Neuron (in vitro differentiated cells): Measurements from ENCODE around the gene IQCE.

Experiments used
- H2AFZ ChIP-seq: one replicate; pipeline ENCODE4 v1.6.1; 2013; ENCODE audit warnings: low read depth, mild to moderate bottlenecking, inconsistent platforms, low read length, moderate library complexity
- H3K27me3 ChIP-seq: one replicate; pipeline ENCODE4 v1.6.1; 2013; ENCODE audit warnings: low read length; ENCODE audit not compliant: insufficient read depth
- H3K36me3 ChIP-seq: one replicate; pipeline ENCODE4 v1.6.1; 2013; ENCODE audit warnings: low read length; ENCODE audit not compliant: insufficient read depth
- H3K4me1 ChIP-seq: one replicate; pipeline ENCODE4 v1.6.1; 2013; ENCODE audit warnings: low read length; ENCODE audit not compliant: insufficient read depth
- H3K4me3 ChIP-seq: 2 replicates; pipeline ENCODE4 v1.5.1; 2013; ENCODE audit warnings: mild to moderate bottlenecking, low read length, moderate library complexity
- H3K9me3 ChIP-seq: one replicate; pipeline ENCODE4 v1.6.1; 2013; ENCODE audit warnings: low read length

IQCE gene

DNA sequence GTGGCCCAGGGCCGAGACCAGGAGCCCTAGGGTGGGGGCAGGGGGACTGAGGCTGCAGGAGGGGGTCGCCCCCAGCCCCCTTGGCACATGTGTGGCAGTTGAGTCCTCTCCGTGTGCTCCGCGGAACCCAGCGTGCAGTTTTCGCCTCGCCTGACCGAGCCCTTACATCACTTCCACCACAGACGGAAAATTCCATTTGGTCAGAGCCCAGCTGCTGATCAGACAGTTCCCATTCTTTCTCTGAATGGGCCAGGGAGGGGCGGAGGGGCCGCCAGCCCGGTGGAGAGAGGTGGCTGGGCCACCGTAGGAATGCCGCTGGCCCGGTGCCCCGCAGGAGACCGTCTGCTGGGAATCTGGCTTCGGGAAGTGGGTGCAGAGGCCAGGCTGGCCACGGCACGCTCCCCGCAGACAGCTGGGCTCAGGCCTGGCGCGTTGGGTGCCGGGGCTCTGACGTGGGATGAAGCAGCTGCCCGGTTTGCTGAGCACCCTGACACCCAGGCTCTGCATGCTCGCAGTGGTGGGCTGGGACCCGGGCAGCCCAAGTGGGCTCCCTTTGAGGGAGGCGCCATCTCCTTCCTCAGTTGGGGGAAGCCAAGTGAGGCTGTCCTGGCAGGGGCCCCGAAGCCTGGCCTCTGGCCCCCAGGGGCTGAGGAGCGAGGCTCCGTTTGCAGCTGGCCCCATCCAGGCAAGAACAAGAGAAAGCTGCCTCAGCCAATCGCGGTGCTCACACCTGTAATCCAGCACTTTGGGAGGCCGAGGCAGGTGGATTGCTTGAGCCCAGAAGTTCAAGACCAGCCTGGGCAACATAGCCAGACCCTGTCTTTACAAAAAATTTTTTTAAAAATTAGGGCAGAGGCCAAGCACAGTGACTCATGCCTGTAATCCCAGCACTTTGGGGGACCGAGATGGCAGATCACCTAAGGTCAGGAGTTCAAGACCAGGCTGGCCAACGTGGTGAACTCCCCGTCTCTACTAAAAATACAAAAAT, 82.9 kb downstream of the IQCE start:
- no peak overlapping the region for H3K4me3 ChIP-seq
- H3K27me3 ChIP-seq: no peaks in the 10 kb centered on the region
- H2AFZ ChIP-seq: no peak overlapping the region
- no peaks in the 10 kb centered on the region for H3K9me3 ChIP-seq
- H3K4me1 ChIP-seq: peaks cover 46% of the 10 kb centered on the region
- H3K36me3 ChIP-seq: no peaks in the 10 kb centered on the region

DNA sequence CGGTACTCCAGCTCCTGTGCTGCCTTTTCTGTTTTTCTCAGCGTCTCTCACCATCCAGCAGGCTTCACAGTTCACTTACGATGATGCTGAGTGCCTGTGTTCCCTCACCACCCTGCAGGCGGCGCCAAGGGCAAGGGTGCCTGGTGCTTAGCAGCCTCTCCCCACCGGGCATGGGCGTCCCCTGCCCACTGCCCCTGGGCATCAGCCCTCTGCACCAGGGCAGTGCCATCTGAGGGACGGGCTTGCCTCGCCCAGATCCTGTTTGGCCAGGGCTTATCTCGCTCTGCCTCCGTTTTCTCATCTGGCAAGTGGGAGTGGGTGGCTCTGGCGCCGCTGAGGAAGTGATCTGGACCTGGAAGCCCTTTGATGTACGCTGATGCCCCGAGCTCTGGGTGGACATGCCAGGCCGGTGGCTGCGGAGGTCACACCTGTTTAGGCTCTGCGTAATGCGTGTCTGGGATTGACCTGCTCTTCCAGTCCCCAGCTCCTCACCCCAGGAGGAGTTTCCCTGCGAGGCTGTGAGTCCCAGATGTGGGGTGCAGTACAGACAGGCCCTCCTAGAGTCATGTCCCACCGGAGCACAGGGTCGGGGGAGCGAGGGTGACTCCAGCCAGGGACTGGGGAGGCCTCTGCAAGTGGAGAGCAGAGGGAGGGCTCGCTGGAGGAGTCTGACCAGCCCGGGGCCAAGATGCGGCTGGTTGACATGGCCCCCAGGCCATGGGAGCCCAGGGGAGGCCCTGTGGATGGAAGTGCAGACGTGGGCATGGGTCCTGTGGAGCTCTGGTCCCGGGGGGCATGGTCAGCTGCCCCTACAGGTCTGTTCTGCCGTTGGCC, 84.8 kb downstream of the IQCE start:
- Histone ChIP-seq H3K27me3 (no peaks in the 10 kb centered on the region), H2AFZ (no peak overlapping the region), H3K36me3 (peaks cover 16% of the 10 kb centered on the region), H3K4me1 (peaks cover 46% of the 10 kb centered on the region), H3K4me3 (no peak overlapping the region), H3K9me3 (no peaks in the 10 kb centered on the region)

DNA sequence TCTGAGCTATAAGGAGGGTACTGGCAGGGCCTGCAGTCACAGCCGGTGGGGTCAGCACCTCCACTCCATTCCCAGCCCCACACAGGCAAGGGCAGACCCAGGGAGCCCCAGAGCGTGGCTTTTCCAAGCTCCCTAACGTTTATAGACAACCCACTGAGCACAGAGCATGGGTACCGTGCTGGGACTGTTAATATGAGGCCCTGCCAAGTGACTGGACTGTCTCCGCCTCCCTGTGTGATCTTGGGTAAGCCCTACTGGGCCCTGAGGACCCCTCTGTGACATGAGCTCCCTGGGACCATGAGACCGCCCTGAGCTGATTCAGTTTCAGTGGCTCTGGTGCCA, 85.4 kb downstream of the IQCE start:
- Histone ChIP-seq H3K27me3 (no peaks in the 10 kb centered on the region), H3K9me3 (no peaks in the 10 kb centered on the region), H3K4me1 (peaks cover 46% of the 10 kb centered on the region), H2AFZ (no peak overlapping the region), H3K36me3 (peaks cover 19% of the 10 kb centered on the region), H3K4me3 (no peak overlapping the region)

DNA sequence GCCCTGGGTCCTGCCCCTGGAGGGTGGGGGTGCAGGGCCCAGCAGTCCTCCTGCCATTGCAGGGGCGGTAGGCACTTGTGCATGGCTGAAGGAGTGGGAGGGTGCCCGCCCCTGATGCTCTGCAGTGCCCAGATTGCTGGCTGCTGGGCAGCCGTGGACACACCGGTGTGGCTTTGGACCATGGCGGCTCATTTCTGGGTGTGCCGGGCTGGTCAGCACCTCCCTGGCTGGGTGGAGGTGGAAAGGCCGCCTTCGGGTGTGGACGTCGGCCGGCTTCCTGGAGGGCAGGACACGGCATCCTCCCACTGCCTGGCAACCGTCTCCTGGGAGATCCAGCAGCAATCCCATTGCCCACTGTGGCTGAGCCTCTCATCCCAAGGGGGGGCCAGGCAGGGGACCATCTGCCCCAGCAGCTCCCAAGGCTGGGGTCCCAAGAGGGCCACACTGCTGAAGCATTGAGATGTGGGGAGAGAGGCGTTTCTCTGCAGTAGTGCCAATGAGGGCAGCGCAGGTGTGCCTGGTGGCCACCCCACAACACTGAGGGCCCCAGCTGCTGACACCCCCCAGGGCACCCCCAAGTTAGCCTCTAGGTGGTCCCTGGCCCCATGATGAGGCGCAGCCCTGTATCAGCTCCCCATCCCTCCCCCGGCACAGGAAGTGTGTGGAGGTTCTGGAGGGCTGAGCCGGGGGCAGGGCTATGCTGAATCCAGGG, 85.9 kb downstream of the IQCE start:
- H3K4me3 ChIP-seq: no peak overlapping the region
- H3K4me1 ChIP-seq: peaks cover 46% of the 10 kb centered on the region
- no peaks in the 10 kb centered on the region for H3K27me3 ChIP-seq
- no peak overlapping the region for H2AFZ ChIP-seq
- H3K9me3 ChIP-seq: no peaks in the 10 kb centered on the region
- H3K36me3 ChIP-seq: peaks cover 25% of the 10 kb centered on the region

DNA sequence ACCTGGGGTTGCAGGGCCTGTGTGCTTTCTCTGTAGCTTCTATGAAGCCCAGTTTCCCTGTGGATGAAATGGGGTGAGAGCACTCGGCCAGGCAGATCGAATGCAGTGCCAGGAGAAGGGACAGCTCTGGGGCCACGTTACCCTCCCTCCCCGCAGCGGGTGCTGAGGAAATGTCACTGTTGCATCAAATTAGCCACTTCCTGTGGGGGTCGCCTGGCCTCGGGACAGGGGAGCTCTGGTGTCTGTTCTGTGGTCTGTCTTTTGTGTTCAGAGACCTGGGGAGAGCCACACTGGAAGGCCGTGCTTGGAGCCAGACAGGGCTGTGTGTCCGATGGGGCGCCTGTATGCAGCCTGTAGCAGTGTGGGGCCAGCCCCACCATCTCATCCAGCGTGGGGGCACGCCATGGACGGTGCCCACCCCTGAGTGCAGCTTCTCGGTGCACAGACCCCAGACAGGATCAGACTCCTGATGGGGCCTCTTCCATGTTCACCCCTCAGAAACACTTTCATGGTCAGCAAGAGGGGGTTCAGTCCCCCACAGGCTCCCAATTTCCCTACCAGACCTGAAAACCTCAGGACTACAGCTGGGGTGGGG, 86.6 kb downstream of the IQCE start:
- Histone ChIP-seq H3K4me1 (peaks cover 43% of the 10 kb centered on the region), H3K36me3 (peaks cover 28% of the 10 kb centered on the region)

DNA sequence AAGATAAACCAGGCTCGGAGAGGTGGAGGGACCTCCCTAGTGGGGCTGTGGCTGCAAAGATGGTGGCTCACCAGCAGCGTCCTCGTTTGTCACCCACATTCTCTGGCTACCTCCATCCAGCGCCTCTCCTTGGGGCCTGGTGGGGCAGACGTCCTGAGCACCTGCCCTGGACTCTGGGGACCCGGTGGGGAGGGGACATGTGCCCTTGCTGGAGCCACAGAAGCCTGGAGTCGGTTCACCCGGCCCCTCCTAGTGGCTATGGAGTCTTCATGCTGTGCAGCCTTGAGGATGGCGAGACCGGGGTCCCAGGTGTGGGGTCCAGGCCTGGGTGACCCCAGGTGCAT, 87.5 kb downstream of the IQCE start:
- Histone ChIP-seq H3K36me3 (peaks cover 32% of the 10 kb centered on the region), H2AFZ (no peak overlapping the region), H3K4me3 (no peak overlapping the region), H3K9me3 (no peaks in the 10 kb centered on the region), H3K4me1 (peaks cover 34% of the 10 kb centered on the region), H3K27me3 (no peaks in the 10 kb centered on the region)

More for the DNA sequence above, 86.6 kb downstream of the IQCE start:
- Histone ChIP-seq H2AFZ (no peak overlapping the region), H3K27me3 (no peaks in the 10 kb centered on the region), H3K4me3 (no peak overlapping the region), H3K9me3 (no peaks in the 10 kb centered on the region)

DNA sequence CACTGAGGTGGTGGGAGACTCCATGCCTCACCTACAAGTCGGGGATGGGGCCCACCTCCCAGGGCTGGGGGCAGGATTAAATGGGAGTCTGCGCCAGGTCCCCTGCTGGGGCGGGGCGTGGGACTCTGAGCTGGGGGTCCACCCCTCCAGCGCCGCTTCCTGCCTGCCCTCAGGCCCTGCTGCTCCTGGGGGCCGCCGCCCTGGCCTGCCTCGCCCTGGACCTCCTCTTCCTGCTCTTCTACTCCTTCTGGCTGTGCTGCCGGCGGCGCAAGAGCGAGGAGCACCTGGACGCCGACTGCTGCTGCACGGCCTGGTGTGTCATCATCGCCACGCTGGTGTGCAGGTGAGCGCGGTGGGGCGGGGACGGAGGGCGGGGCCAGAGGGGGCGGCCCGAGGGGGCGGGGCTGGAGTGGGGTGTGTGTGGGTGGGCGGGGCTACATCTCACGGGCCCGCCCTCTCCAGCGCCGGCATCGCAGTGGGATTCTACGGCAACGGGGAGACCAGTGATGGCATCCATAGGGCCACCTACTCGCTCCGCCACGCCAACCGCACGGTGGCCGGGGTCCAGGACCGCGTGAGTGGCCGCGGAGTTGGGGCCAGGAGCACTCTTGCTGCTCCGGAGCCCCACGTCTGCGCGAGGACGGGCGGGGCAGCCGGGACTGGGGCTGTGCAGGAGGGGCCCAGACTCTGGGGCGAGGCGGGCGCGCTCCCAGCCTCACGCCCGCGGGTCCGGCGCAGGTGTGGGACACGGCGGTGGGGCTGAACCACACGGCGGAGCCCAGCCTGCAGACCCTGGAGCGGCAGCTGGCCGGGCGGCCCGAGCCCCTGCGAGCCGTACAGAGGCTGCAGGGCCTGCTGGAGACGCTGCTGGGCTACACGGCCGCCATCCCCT, 88.1 kb downstream of the IQCE start:
- Histone ChIP-seq H3K4me1 (peaks cover 28% of the 10 kb centered on the region), H3K27me3 (no peaks in the 10 kb centered on the region), H3K4me3 (no peak overlapping the region)

DNA sequence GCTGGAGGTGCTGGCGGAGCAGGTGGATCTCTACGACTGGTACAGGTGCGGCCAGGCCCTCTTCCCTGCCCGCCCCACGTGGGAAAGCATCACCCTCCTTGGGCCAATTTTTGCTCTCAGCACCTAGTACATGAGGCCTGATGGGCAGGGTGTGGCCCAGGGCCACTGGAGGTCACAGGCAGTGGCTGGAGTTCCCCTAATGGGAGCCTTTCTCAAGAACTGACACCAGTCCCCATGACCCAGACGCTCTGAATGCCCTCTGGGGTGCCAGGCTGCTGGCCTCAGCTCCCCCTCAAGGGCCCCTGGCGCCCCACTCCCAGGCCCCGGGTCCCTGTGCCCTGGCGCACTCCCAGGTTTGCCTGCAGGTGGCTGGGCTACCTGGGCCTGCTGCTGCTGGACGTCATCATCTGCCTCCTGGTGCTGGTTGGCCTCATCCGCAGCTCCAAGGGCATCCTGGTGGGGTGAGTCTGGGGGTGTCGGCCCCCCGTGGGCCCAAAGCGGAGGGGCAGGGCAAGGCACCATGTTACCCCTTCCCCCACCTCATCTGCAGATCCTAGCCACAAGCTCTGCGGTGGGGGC, 88.9 kb downstream of the IQCE start:
- Histone ChIP-seq H3K36me3 (peaks cover 43% of the 10 kb centered on the region), H3K4me3 (no peak overlapping the region), H3K27me3 (no peaks in the 10 kb centered on the region), H3K9me3 (no peaks in the 10 kb centered on the region), H3K4me1 (peaks cover 26% of the 10 kb centered on the region), H2AFZ (no peak overlapping the region)

More for the DNA sequence above, 88.1 kb downstream of the IQCE start:
- Histone ChIP-seq H3K36me3 (peaks cover 35% of the 10 kb centered on the region), H3K9me3 (no peaks in the 10 kb centered on the region), H2AFZ (no peak overlapping the region)

DNA sequence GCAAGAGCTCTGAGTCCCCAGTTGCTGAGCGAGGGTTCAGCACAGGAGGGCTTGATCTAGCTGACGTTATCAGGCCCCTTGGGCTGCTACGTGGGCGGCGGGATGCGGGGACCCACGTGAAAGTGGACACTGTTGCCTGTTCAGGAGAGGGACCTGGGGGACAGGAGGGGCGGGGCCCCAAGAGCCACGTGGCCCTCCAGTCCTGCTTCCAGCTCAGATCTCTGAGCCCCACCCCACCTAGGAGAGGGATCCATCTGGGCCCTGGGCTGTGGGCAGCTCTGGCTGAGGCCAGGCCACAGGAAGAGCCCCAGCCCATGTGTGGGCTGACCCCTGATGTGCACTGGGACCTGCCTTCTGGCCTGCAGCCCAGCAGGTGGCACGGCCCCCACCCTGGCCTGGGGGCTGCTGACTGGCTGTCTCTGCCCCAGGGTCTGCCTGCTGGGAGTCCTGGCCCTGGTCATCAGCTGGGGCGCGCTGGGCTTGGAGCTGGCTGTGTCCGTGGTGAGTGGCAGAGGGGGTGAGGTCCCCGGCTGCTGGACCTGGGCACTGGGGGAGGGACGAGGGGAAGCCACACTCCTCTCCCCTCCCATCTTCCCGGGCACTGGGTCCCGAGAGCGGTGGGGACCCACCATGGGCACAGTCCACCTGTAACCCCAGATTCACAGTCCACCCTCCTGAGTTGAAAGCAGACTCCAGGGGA, 90.5 kb downstream of the IQCE start:
- no peaks in the 10 kb centered on the region for H3K27me3 ChIP-seq
- H3K36me3 ChIP-seq: peaks cover 47% of the 10 kb centered on the region
- H3K4me3 ChIP-seq: no peak overlapping the region
- H3K4me1 ChIP-seq: peaks cover 15% of the 10 kb centered on the region
- no peak overlapping the region for H2AFZ ChIP-seq
- H3K9me3 ChIP-seq: no peaks in the 10 kb centered on the region

DNA sequence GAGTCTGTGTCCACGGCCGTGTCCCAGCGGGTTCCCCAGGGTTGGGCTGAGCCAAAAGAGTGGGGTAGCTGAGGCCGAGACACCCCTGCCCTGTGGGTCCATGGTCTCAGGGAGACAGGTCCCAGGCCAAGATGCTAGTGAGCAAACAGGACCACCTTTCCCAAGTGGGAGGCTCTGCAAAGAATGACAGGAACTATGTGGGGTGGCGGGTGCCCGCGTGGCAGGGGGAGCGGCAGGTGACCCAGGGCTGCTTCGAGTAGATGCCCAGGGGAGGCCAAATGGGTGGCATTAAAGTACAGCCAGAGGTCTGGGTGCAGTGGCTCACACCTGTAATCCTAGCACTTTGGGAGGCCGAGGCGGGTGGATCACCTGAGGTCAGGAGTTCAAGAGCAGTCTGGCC, 91.2 kb downstream of the IQCE start:
- Histone ChIP-seq H3K9me3 (no peaks in the 10 kb centered on the region), H2AFZ (no peak overlapping the region), H3K4me1 (peaks cover 8% of the 10 kb centered on the region), H3K36me3 (peaks cover 47% of the 10 kb centered on the region), H3K4me3 (no peak overlapping the region), H3K27me3 (no peaks in the 10 kb centered on the region)

DNA sequence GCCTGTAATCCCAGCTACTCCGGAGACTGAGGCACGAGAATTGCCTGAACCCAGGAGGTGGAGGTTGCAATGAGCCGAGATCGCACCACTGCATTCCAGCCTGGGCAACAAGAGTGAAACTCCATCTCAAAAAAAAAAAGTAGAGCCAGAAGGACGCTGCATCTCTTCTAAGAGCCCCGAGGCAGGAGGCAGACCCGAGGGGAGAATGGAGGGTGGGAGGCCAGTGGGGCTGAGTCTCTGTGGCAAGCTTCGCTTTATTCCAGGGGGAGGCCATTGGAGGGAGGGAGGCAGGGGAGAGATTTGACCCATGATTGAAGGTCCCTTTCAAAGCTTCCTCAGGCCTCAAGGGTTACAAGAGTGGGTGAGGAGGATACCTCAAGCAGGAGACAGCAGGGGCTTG, 91.7 kb downstream of the IQCE start:
- Histone ChIP-seq H3K27me3 (no peaks in the 10 kb centered on the region), H3K4me3 (no peak overlapping the region), H3K9me3 (no peaks in the 10 kb centered on the region), H2AFZ (no peak overlapping the region), H3K4me1 (peaks cover 3% of the 10 kb centered on the region), H3K36me3 (peaks cover 49% of the 10 kb centered on the region)
